HTERT RPE-1 (cell line): ENCODE measurements around the gene URB1.
"Not testable (repeated sequence)": the region's sequence is repeated elsewhere in the genome, so short reads cannot be mapped to it uniquely, and the experiment has no call there.

Experiments used
- in situ Hi-C: fragments of 300-500 bp; cut with MboI; formaldehyde crosslinking; loops from 4 replicates; pipeline ENCODE4 v1.14.3; 2020; ENCODE audit warnings: low sequenced_read_pairs

URB1 gene

GRCh38 chr21:32377991-32378390 is 14.8 kb downstream of the URB1 start:
- in situ Hi-C loops = no loop called here

GRCh38 chr21:32377506-32377905 is 15.3 kb downstream of the URB1 start:
- in situ Hi-C loops = no loop called here

- in situ Hi-C loops = no loop called here
Observed at GRCh38 chr21:32372755-32373154, 20.1 kb downstream of the URB1 start.

GRCh38 chr21:32371913-32372314 is 20.9 kb downstream of the URB1 start:
- in situ Hi-C loops = no loop called here

DNA sequence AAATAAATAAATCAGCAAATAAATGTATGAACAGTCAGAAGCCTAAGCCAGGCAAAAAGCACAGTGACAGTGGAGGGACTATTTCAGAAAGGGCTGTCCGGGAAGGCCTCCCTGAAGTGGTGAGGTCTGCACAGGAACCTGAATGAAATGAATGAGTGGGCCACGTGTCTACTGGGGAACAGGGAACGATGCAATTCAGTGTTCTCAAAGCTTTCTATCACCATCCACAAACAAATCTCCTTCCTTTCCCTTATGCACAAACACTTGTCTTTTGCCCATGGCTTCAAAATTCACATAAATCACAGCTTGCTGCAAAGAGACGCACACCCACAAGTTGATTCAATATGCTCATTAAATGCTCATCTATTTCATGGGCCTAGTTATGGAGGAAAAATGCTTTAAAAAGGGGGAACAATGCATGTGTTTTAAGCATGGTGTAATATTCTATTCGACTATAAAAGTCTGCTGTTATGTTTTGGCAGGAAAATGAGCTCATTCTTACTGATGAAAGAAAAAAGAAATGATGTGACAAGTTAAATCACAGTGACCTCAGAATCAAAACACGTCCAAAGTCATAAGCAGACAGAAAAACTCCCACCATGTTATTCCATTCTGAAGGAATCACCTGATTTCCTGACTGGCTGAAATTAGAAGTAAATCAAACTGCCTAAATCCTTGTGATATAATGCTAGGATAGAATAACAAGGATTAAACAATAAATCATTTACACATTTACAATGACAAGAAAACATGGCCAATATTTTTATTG is 21.6 kb downstream of the URB1 start:
- in situ Hi-C loops = no loop called here

DNA sequence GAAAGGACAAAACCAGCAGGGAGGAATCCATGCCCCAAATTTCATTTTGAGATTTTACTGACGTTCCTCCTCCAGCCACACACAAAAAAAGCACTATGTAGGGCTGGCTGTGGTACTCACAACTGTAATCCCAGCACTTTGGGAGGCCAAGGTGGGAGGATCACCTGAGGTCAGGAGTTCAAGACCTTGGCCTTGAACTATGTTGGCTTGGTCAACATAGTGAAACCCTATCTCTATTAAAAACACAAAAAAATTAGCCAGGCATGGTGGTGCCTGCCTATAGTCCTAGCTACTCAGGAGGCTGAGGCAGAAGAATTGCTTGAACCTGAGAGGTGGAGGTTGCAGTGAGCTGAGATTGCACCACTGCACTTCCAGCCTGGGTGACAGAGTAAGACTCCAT is 23.9 kb downstream of the URB1 start:
- in situ Hi-C loops = not testable (repeated sequence)

DNA sequence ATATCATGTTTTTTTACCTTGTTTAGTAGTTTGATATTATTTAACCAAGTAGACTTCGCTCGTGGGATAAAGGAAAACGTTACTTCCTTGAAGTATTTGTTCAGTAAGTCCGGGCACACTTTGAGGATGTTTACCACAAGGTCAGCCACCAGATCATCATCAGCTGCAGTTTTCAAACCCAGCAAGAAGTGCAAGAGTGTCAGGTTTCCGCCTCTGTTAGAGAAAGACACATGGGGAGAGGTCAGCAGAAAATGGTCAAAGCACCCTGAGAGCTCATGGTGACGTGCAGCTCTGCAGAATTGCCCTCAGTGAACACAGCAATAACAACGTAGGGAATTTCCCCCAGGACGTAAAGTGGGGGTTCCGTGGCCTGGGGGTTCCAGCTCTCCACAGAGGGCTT is 24.4 kb downstream of the URB1 start:
- in situ Hi-C loops = no loop called here

GRCh38 chr21:32367158-32367557 is 25.7 kb downstream of the URB1 start:
- in situ Hi-C loops = no loop called here

DNA sequence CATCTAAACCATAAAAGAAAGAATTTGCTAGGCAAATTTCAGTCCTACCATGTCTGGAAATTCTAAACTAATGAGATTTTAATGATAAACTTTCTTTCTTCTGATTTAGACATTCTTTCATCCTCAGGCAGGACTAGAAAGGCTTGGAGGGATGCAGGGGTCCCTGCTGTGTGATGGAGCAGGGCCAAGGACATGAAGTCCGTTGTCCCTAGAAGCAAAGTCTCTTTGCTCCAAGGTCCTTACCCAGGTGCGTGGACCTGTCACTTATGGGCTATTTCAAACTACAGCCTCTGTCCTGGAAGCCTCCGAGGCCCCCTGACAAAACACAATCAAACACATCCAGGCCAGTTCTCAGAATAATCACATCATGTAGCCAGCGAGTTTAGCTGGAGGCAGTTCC is 26.6 kb downstream of the URB1 start:
- in situ Hi-C loops = no loop called here

DNA sequence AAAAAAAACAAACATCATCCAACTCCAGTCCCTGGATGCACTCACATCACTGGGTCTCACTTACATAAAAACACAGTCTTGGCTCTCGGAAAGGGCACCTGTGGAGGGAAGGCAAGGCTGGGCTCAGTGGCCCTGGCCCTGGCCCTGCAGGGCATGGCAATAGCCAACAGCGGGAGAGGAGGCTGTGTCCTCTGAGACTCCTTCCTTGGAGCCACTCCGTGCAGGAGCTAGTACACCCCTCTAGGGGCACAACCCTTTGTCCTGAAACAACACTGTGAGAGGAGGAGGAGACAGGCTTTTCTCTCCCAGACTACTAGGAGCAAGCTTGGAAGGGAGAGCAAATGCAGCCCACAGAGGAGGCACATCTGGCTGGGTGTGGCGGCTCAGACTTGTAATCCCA is 28.0 kb downstream of the URB1 start:
- in situ Hi-C loops = no loop called here

DNA sequence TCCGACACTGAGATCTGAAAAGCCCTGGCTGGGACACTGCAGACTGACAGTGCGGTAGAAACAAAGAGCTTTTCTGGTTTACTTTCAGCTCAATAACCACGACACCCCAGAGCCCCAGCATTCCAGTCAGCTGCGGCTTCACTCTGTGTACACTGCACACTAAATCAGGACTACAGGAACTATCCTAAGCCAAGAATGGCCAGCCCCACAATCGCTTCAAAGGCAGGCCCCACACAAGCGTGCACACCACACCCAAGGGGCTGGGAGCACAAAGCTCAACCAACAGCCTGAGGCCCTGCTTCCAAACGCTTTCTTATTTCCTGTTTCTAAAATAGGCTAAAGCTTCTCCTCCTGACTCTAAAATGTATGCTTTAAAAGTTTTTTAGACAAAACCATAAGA is 28.4 kb downstream of the URB1 start:
- in situ Hi-C loops = no loop called here

DNA sequence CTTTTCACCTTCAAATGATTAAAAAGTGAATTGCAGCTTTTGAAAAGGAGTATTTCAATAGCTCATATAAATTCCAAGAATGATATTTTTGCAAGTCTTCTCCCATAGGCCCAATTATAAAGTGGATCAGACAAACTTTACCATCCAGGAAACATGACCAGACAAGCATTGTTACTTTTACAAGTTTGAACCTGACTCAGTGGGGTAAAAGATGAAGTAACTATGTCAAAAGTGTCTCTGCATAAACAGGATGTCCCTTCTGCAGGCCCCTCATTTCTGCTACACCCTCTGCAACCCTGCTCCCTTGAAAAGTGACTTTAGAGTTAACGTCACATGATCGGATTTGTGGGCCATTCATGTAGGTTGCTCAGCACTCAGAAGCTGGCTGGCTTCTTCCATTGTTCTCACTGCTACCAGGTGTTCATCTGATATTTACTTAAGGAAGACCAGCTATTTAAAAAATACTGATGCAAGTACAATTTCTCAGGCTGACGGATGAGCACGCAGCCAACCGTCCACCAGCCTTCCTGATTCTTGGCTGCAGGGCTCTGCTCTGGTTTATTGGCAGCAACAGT is 32.3 kb downstream of the URB1 start:
- in situ Hi-C loops = no loop called here

- in situ Hi-C loops = no loop called here
Observed at GRCh38 chr21:32359719-32360260, 33.0 kb downstream of the URB1 start.

DNA sequence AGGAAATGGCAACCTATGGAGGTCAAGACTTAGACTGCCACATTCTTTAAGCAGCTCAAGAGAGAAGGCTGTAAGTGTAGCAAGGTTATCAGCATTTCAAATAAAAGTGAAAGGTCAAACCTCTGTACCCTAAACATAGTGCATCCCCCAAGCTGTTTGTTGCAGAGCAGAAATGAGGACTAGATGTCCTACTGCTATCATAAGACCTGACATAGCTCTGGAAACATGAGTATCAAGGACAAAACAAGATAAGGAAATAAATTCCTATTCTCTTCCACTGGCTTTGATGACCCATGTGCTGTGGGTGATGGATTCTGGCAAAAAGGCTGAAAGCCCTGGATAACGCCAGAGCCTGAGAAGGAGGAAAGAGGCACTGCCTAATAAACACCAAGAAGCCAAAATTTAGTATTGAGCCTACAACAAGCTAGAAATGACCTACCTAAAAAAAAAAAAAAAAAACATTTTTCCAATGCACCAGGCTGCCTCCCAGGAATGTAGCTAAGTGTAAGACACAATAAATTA is 35.9 kb downstream of the URB1 start:
- in situ Hi-C loops = no loop called here

- in situ Hi-C loops = no loop called here
Observed at GRCh38 chr21:32353002-32353711, 39.7 kb downstream of the URB1 start.

DNA sequence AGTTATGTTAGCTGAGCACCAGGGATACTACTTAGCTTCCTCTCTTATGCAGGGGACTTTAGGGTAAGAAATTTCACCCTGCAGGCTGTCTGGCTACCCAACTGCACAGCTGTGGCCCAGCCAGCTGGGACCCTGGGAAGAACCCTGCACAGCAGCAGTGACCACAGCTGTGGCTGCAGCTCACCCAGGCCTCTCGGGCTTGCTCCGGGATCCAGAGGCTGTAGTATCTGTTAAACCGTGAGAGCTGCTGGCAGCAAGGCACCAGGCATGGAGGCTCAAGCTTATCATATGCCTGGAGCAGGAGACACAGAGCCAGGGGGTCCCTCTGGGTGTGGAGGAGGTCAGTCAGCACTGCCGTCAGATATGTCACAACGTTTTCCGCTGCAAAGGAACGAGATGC is 40.3 kb downstream of the URB1 start:
- in situ Hi-C loops = no loop called here

- in situ Hi-C loops = no loop called here
Observed at GRCh38 chr21:32351428-32351827, 41.4 kb downstream of the URB1 start.

- in situ Hi-C loops = no loop called here
Observed at GRCh38 chr21:32350981-32351380, 41.8 kb downstream of the URB1 start.

GRCh38 chr21:32350211-32350980 is 42.4 kb downstream of the URB1 start:
- in situ Hi-C loops = no loop called here

DNA sequence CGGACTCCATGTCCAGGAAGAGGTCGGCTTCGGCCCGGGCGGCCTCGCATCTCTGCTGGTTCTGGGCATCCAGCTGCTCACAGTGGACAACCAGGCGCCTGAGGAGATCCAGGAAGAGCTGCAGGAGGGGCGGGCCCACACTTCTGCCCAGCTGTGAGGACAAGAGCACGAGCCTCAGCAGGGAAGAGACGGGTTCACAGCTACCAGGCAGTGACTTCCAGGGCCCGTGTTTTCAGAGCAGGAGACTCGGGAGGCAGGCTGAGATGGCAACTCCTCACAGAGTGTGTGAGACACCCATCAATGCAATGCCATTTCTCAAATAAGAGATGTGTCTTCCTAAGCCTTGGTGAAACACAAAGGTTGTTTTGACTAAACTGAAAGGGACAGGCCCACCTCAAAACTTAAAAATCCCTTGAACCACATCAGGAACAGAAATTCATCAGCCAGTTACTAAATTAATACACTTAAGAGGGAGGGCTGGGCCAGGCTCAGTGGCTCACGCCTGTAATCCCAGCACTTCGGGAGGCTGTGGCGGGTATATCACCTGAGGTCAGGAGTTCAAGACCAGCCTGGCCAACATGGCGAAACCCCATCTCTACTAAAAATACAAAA is 43.4 kb downstream of the URB1 start:
- in situ Hi-C loops = no loop called here
